GM12865 (cell line): ENCODE measurements around the gene SPNS2.

Source experiments
- DNase-seq: peaks from one replicate; pipeline ENCODE4 v3.0.0; 2010; ENCODE audit warnings: low read depth
- H3K4me3 ChIP-seq: 2 replicates; pipeline ENCODE4 v1.5.1; 2011; ENCODE audit warnings: mild to moderate bottlenecking, low read depth, low read length, control low read depth
- TF ChIP-seq, protein P1 (sequence below): IDR thresholded peaks from 2 replicates; pipeline ENCODE4 v1.5.1; 2011; ENCODE audit warnings: low read length, control low read depth, low read depth, inconsistent platforms; ENCODE audit not compliant: insufficient read depth; ENCODE audit errors: missing control alignments

The SPNS2 gene

DNA sequence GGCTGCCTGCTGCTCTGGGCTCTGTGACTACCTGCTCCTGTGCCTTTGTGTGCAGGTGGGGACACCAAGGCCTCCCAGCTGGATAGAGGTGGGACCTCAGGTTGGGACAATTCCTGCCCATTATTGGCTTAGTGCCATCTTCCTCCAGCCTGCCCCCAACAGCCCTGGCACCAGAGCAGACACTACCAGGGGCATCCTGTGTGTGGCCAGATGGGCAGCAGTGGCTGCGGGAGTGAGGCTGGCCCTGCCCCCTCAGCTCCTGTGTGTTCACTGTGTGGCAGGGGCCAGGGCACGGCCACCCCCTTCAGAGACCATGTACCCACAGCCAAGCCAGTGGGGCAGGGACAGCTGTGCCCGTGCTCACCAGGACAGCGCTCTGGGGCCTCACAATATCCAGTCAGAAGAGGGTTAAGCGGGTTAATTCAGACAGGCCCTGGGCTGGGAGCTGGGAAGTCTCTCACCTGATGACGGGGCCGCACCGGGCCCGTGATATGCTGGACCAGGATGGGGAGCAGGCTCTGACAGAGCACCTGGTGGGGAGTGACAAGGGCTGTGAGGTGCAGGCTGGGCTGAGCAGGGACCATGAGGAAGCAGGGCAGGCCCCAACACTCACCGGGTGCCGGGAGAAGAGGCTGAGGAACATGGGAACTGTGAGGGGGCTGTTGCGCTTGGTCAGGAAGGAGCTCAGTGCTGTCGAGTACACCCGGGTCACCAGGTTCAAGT is 43.5 kb downstream of the SPNS2 start:
- no peak for DNase-seq
- TF ChIP-seq, protein P1, sequence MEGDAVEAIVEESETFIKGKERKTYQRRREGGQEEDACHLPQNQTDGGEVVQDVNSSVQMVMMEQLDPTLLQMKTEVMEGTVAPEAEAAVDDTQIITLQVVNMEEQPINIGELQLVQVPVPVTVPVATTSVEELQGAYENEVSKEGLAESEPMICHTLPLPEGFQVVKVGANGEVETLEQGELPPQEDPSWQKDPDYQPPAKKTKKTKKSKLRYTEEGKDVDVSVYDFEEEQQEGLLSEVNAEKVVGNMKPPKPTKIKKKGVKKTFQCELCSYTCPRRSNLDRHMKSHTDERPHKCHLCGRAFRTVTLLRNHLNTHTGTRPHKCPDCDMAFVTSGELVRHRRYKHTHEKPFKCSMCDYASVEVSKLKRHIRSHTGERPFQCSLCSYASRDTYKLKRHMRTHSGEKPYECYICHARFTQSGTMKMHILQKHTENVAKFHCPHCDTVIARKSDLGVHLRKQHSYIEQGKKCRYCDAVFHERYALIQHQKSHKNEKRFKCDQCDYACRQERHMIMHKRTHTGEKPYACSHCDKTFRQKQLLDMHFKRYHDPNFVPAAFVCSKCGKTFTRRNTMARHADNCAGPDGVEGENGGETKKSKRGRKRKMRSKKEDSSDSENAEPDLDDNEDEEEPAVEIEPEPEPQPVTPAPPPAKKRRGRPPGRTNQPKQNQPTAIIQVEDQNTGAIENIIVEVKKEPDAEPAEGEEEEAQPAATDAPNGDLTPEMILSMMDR, result no peak
- no peak overlapping the region for H3K4me3 ChIP-seq

DNA sequence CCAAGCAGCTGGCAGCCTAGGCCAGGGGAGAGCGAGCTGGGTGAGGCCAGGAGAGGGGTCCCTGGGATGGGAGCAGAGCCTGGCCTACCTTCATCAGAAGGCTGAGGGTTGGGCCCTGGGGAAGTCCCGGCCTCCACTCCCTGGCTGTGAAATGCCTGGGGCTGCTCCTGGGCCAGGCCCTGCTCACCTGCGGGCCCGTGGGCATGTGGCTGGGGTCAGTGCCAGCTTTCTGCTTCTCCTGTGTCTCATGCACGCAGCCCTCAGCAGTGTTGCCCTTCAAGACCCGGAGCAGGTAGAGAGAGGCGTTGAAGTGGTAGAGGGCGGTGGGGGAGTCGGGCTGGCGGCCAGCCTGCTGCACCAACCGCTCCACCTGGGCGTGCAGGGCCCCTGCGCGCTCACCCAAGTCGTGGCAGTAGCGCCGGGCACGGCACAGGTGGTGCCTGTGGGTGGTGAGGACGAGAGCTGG is 44.1 kb downstream of the SPNS2 start:
- TF ChIP-seq, protein P1, result no peak
- no peak overlapping the region for H3K4me3 ChIP-seq
- no peak for DNase-seq

DNA sequence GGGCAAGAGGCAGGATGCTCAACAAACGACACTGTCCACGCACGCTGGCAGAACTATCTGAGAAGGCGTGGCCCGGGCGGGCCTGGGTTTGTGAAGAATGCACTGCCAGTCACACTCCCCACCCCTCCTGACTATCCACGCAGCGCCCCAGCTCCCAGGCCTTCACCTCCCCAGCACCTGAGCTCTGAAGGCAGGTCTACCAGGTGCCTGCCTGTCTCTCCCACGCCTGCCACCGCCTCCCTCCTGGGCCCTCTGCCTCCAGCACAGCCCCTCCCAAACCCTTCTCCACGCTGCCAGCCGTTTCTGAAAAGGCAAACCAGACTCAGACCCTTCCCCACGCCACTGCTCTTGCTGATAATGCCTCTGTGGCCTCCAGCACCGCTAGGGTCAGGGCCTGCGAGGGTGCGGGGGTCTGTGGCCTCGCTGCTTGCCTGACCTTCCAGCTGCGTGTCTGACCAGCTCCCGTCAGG is 44.9 kb downstream of the SPNS2 start:
- no peak overlapping the region for H3K4me3 ChIP-seq
- TF ChIP-seq, protein P1, result no peak
- no peak for DNase-seq

GRCh38 chr17:4544135-4544950 is 45.7 kb downstream of the SPNS2 start:
- H3K4me3 ChIP-seq, result no peak overlapping the region
- no peak for DNase-seq
- TF ChIP-seq, protein P1, result no peak

DNA sequence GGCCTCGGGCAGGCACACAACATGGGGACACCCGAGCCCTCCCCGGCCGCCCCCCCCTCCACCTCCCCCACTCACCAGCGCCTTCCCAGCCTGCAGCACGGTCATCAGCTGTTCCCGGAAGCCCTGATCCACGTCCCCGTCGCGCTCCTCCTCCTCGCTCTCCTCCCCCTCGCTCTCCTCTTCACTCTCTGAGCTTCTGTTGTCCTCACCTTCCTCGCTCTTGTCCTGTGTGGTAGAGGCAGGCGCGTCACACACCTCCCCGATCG is 46.2 kb downstream of the SPNS2 start:
- H3K4me3 ChIP-seq, result no peak overlapping the region
- TF ChIP-seq, protein P1, result no peak
- DNase-seq, result no peak

- H3K4me3 ChIP-seq, result no peak overlapping the region
- TF ChIP-seq, protein P1, result no peak
Measured at GRCh38 chr17:4545217-4545951, 46.7 kb downstream of the SPNS2 start.

More at GRCh38 chr17:4545217-4545951, 46.7 kb downstream of the SPNS2 start:
- no peak for DNase-seq
